HFF-Myc (cell line): ENCODE measurements around the gene MXRA7.

Source experiments
- DNase-seq: peaks from one replicate; pipeline ENCODE4 v3.0.0-alpha.2; 2011; ENCODE audit warnings: low read depth; ENCODE audit errors: extremely low read depth
- H3K4me3 ChIP-seq: replicated peaks from 2 replicates; pipeline ENCODE4 v1.5.1; 2011; ENCODE audit warnings: low read depth, mild to moderate bottlenecking, control low read depth, low read length
- TF ChIP-seq, protein P1 (sequence below): IDR thresholded peaks from 2 replicates; pipeline ENCODE4 v1.5.1; 2012; ENCODE audit warnings: mild to moderate bottlenecking, low read depth, low read length, control low read depth; ENCODE audit errors: missing control alignments

MXRA7 gene

DNA sequence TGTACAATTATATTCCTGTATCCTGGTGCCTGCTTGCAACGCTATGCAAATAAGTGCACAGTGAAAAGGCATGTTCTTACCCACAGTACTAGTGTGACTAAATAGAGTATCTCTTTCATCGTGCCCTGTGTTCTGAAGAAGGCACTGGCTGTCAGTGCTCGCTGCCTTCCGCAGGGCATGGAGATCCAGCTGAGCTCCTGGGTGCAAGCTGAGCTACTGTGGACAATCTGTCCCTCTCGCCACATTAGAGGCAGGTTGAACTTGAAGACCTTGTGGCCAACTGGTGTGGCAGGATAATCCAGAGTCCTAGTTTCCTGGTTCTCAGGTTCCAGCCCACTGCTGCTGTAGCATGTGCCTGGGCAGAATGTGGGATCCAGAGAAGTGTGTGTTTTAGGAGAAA lies 65.3 kb downstream of the MXRA7 start:
- TF ChIP-seq, protein P1, sequence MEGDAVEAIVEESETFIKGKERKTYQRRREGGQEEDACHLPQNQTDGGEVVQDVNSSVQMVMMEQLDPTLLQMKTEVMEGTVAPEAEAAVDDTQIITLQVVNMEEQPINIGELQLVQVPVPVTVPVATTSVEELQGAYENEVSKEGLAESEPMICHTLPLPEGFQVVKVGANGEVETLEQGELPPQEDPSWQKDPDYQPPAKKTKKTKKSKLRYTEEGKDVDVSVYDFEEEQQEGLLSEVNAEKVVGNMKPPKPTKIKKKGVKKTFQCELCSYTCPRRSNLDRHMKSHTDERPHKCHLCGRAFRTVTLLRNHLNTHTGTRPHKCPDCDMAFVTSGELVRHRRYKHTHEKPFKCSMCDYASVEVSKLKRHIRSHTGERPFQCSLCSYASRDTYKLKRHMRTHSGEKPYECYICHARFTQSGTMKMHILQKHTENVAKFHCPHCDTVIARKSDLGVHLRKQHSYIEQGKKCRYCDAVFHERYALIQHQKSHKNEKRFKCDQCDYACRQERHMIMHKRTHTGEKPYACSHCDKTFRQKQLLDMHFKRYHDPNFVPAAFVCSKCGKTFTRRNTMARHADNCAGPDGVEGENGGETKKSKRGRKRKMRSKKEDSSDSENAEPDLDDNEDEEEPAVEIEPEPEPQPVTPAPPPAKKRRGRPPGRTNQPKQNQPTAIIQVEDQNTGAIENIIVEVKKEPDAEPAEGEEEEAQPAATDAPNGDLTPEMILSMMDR = no peak
- no peak for DNase-seq
- H3K4me3 ChIP-seq = no peak overlapping the region

DNA sequence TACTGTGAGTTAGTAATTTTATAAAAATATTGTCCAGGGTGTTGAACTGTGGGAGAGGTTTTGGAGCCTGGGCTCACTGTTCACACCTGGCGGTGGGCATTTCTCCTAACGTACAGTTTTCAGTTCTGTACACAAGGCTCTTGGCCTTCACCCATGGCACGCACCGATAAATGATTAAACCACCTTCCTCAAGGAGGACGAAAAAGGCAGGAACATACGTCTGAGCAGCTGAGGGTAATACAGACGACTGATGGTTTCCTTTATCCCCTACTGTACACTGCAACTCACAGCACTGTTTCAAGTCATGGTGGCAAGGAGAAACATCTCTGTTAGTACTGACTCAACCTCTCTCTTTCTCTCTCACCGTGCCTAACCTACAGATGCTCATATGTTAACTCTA lies 65.8 kb downstream of the MXRA7 start:
- TF ChIP-seq, protein P1 = no peak
- no peak for DNase-seq

DNA sequence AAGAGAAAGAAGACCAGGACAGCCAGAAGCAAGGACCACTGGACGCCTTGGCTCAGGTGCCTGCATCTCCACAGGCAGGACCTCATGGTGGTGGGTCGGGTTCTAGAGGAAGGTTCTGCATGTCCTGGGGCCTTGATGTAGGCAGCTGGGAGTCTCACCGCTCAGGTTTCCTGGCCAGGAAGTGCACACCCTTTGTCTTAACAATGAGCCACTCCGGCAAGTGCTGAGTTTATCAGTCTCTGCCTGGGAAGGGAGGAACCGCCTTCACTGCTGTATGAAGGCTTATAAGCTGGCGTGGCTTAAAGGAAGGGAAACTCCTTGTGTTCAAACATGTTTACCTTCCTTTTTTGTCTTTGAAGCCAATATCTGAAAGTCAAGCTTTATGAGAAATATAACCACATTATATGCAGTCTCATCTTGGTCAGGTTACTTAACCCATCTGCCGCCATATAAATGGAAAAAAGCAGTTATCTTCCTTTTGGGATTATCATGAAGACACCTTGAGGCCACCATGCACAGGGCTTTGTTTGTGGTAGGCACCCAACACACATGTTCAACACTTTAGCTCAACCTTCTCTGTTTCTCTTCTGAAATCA lies 67.1 kb downstream of the MXRA7 start, which contains the start of gene ST6GALNAC1:
Gene ST6GALNAC1 (minus strand): TSS at position 205 of the 596 bp plus-strand sequence. CDS start 119 bp downstream, at position 86.
- TF ChIP-seq, protein P1 = no peak
- DNase-seq = no peak
- H3K4me3 ChIP-seq = no peak within 1 kb of the TSS

More for the DNA sequence above, 65.8 kb downstream of the MXRA7 start:
- H3K4me3 ChIP-seq = no peak overlapping the region

DNA sequence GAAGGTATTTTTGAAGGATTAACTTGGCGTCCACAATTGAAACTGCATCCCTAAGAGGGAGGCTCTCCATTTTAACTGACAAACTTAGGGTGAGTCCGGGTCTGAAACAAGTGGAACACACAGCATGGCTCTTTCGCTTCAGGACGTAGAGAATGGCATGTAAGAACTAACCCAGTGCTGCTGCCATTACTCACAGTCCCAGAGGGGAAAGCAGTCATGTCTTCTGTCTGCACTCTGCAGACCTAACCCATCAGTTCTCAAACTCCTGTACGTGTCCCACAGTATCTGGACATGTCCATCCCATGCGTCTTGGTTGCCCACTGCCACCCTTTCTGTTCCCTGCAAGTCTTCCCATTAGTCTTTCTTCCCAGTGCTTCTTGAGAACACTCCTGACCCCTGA lies 67.8 kb downstream of the MXRA7 start:
- TF ChIP-seq, protein P1 = no peak
- no peak overlapping the region for H3K4me3 ChIP-seq
- no peak for DNase-seq

DNA sequence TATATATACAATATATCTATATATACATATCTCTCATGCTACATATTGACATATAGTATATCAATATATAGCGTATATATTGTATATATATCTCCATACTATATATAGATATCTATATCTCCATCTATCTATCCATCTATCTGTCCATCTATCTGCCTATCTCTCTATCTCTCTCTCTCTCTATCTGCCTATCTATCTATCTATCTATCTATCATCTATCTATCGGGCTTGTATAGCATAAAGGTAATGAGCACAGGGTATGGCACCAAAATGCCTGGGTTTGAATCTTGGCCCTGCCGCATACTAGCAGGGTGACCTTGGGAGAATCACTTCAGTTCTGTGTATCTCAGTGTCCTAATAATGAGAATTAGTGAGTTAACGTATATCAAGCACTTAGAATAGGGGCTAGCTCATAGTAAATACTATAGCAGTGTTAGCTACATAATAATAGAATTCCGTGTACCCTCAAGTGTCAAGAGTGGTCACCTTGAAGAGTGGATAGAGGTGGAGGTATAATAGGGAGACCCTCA lies 68.7 kb downstream of the MXRA7 start:
- no peak for DNase-seq
- TF ChIP-seq, protein P1 = no peak
- no peak overlapping the region for H3K4me3 ChIP-seq

DNA sequence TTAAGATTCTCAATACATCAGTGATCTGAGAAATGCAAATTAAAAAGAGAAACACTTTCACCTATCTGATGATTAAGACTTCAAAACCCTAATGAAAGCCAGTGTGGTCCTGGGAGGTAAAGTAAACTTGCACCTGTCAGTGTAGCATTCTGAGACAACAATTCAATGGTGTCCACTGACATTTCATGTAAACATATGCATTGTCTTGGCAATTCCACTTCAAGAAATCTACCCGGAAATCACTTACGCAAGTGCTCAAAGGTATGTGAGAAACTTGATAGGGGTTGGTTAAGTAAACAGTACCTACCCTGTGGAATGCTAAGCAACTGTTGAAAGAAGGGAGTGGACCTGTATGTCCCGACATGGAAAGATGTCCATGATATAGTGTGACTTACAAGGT lies 69.3 kb downstream of the MXRA7 start:
- H3K4me3 ChIP-seq = no peak overlapping the region
- TF ChIP-seq, protein P1 = no peak
- DNase-seq = no peak
